HG03460 (cell line): ENCODE data around the gene MBD3L3.
"Not testable (repeated sequence)": the region's sequence is repeated elsewhere in the genome, so short reads cannot be mapped to it uniquely, and the experiment has no call there.

ENCODE experiments used
- ATAC-seq: cut with Tn5 transposase; IDR thresholded peaks from one replicate; pipeline ENCODE4 v1.9.1; 2021; ENCODE audit not compliant: unreplicated experiment

Gene MBD3L3

GRCh38 chr19:7058576-7058975 is at the start of gene MBD3L3:
MBD3L3 (minus strand) TSS chr19:7058676; CDS start chr19:7058605, 71 bp downstream.
- ATAC-seq, result not testable (repeated sequence)

- no peak for ATAC-seq
Measured at GRCh38 chr19:7106711-7107657, 48.5 kb upstream of the MBD3L3 start.

GRCh38 chr19:7104747-7105447 is 46.4 kb upstream of the MBD3L3 start:
- no peak for ATAC-seq

- ATAC-seq, result no peak
Measured at GRCh38 chr19:7101498-7102253, 43.2 kb upstream of the MBD3L3 start.

GRCh38 chr19:7099597-7099921 is 41.1 kb upstream of the MBD3L3 start:
- no peak for ATAC-seq

- peak; percentile 71 for ATAC-seq
Measured at GRCh38 chr19:7098701-7099596, 40.5 kb upstream of the MBD3L3 start.

GRCh38 chr19:7098096-7098495 is 39.6 kb upstream of the MBD3L3 start:
- ATAC-seq, result no peak

- no peak for ATAC-seq
Measured at GRCh38 chr19:7088999-7089398, 30.5 kb upstream of the MBD3L3 start.

- ATAC-seq, result no peak
Measured at GRCh38 chr19:7083076-7083956, 24.8 kb upstream of the MBD3L3 start.

GRCh38 chr19:7078008-7078407 is 19.5 kb upstream of the MBD3L3 start:
- no peak for ATAC-seq

- ATAC-seq, result no peak
Measured at GRCh38 chr19:7076151-7076550, 17.7 kb upstream of the MBD3L3 start.

GRCh38 chr19:7074705-7075282 is 16.3 kb upstream of the MBD3L3 start:
- ATAC-seq, result no peak

GRCh38 chr19:7072541-7072940 is 14.1 kb upstream of the MBD3L3 start:
- no peak for ATAC-seq

- no peak for ATAC-seq
Measured at GRCh38 chr19:7069904-7070226, 11.4 kb upstream of the MBD3L3 start.

GRCh38 chr19:7069042-7069903 is 10.8 kb upstream of the MBD3L3 start, which contains the start of gene ZNF557:
ZNF557 (plus strand) TSS chr19:7069703; CDS start chr19:7075075, 5,372 bp downstream.
- ATAC-seq, result peak; percentile 93

GRCh38 chr19:7068599-7068998 is 10.1 kb upstream of the MBD3L3 start:
- no peak for ATAC-seq

- ATAC-seq, result no peak
Measured at GRCh38 chr19:7067716-7068115, 9.2 kb upstream of the MBD3L3 start.

- not testable (repeated sequence) for ATAC-seq
Measured at GRCh38 chr19:7067122-7067521, 8.6 kb upstream of the MBD3L3 start.
